Smooth muscle cell (in vitro differentiated cells): ENCODE measurements around the gene GNB4. TPM values are rescaled to one million over a fixed set of nuclear protein-coding genes. Genes with fewer than 3 reads are reported as not detected.

Experiments
- DNase-seq: peaks from one replicate; lab custom pipeline; 2025; ENCODE audit not compliant: unreplicated experiment; lab: John Stamatoyannopoulos, UW
- H2AFZ ChIP-seq: fragments of 200-600 bp; sonication (generic); 2 replicates; pipeline ENCODE4 v1.6.0; 2016; ENCODE audit warnings: antibody characterized with exemption, low read depth, mild to moderate bottlenecking
- H3F3A ChIP-seq: fragments of 200-600 bp; sonication (generic); 2 replicates; pipeline ENCODE4 v1.6.0; 2017; ENCODE audit warnings: antibody characterized with exemption, low read depth
- H3K27ac ChIP-seq: fragments of 200-600 bp; sonication (generic); 2 replicates; pipeline ENCODE4 v1.5.1; 2016; ENCODE audit warnings: low read depth, mild to moderate bottlenecking
- H3K27me3 ChIP-seq: fragments of 200-600 bp; sonication (generic); 2 replicates; pipeline ENCODE4 v1.6.1; 2016; ENCODE audit warnings: low read depth, mild to moderate bottlenecking
- H3K36me3 ChIP-seq: fragments of 200-600 bp; sonication (generic); 2 replicates; pipeline ENCODE4 v1.5.1; 2016; ENCODE audit warnings: low read depth
- H3K4me1 ChIP-seq: fragments of 200-600 bp; sonication (generic); 2 replicates; pipeline ENCODE4 v1.5.1; 2016; ENCODE audit warnings: low read depth
- H3K4me2 ChIP-seq: fragments of 200-600 bp; sonication (generic); 2 replicates; pipeline ENCODE4 v1.6.0; 2016; ENCODE audit warnings: mild to moderate bottlenecking
- H3K4me3 ChIP-seq: fragments of 200-600 bp; sonication (generic); 2 replicates; pipeline ENCODE4 v1.5.1; 2016; ENCODE audit warnings: mild to moderate bottlenecking
- H3K79me2 ChIP-seq: fragments of 200-600 bp; sonication (generic); 2 replicates; pipeline ENCODE4 v1.6.0; 2016; ENCODE audit warnings: low read depth, mild to moderate bottlenecking
- H3K9ac ChIP-seq: fragments of 200-600 bp; sonication (generic); 2 replicates; pipeline ENCODE4 v1.6.0; 2016; ENCODE audit warnings: low read depth
- H3K9me3 ChIP-seq: fragments of 200-600 bp; sonication (generic); replicated peaks from 2 replicates; pipeline ENCODE4 v1.5.1; 2016; ENCODE audit warnings: low read depth
- H4K20me1 ChIP-seq: fragments of 200-600 bp; sonication (generic); 2 replicates; pipeline ENCODE4 v1.6.0; 2016; ENCODE audit warnings: low read depth
- WGBS: methylation state at CpG from one replicate; pipeline ENCODE4 v1.1.7; 2016; ENCODE audit warnings: low lambda C conversion rate; 5-methylcytosine and 5-hydroxymethylcytosine counted together
- polyA plus RNA-seq: library from polyadenylated mRNA; unstranded; fragments of >200 nt; fragmentation: Nextera tagmentation; extraction: Ambion mirVana; gene quantifications from 2 replicates; pipeline ENCODE4 v1.2.1, GENCODE V29; 2016
- small RNA-seq: library from RNA; depleted of rRNA; stranded (forward); fragments of <200 nt; gene quantifications from one replicate; pipeline ENCODE3, GENCODE V24; 2014
- total RNA-seq: library from RNA; depleted of rRNA; stranded (reverse); fragments of >200 nt; gene quantifications from 2 replicates; pipeline ENCODE4 v1.2.3, GENCODE V29; 2014
- TF ChIP-seq, protein P1 (sequence below): fragments of 200-600 bp; sonication (generic); IDR thresholded peaks from 2 replicates; pipeline ENCODE4 v1.5.1; 2017; ENCODE audit warnings: borderline replicate concordance, mild to moderate bottlenecking, antibody characterized with exemption; ENCODE audit not compliant: insufficient read depth, poor library complexity, severe bottlenecking

GNB4 gene
- total and polyA plus RNA-seq, 2 experiments from 2014 or later, result 33.1 to 56.2 TPM

DNA sequence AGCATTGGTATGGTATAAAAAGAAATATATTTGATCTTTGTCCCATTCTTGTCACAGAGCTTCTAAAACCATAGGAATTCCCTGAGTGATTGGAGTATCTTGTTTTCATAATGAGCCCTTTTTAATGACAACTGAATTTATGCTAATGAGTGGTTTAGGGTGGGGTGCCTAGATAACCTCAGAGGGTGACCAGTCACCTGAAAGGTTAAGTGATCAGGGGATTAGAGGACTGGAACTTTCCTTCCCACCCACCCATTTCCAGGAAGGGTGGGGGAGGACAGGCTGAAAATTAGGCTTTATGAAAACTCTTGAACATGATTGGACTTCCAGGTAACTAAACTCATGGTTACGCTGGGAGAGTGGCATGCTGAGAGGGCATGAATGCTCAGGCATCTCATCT is 95.3 kb downstream of the GNB4 start:
- H3K4me3 ChIP-seq, result no peak overlapping the region
- 100% methylated on average over 1 of the region's 1 CpG for WGBS
- DNase-seq, result no peak
- no peak overlapping the region for H3K9ac ChIP-seq
- no peaks in the 10 kb centered on the region for H3K27me3 ChIP-seq
- H3F3A ChIP-seq, result no peaks in the 10 kb centered on the region
- peaks cover 9% of the 10 kb centered on the region for H4K20me1 ChIP-seq
- H3K27ac ChIP-seq, result no peak overlapping the region
- H3K36me3 ChIP-seq, result peaks cover 35% of the 10 kb centered on the region
- TF ChIP-seq, protein P1, sequence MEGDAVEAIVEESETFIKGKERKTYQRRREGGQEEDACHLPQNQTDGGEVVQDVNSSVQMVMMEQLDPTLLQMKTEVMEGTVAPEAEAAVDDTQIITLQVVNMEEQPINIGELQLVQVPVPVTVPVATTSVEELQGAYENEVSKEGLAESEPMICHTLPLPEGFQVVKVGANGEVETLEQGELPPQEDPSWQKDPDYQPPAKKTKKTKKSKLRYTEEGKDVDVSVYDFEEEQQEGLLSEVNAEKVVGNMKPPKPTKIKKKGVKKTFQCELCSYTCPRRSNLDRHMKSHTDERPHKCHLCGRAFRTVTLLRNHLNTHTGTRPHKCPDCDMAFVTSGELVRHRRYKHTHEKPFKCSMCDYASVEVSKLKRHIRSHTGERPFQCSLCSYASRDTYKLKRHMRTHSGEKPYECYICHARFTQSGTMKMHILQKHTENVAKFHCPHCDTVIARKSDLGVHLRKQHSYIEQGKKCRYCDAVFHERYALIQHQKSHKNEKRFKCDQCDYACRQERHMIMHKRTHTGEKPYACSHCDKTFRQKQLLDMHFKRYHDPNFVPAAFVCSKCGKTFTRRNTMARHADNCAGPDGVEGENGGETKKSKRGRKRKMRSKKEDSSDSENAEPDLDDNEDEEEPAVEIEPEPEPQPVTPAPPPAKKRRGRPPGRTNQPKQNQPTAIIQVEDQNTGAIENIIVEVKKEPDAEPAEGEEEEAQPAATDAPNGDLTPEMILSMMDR, result no peak
- H2AFZ ChIP-seq, result no peak overlapping the region
- H3K4me1 ChIP-seq, result no peaks in the 10 kb centered on the region
- no peak overlapping the region for H3K4me2 ChIP-seq
- H3K9me3 ChIP-seq, result no peaks in the 10 kb centered on the region
- peaks cover 15% of the 10 kb centered on the region for H3K79me2 ChIP-seq

DNA sequence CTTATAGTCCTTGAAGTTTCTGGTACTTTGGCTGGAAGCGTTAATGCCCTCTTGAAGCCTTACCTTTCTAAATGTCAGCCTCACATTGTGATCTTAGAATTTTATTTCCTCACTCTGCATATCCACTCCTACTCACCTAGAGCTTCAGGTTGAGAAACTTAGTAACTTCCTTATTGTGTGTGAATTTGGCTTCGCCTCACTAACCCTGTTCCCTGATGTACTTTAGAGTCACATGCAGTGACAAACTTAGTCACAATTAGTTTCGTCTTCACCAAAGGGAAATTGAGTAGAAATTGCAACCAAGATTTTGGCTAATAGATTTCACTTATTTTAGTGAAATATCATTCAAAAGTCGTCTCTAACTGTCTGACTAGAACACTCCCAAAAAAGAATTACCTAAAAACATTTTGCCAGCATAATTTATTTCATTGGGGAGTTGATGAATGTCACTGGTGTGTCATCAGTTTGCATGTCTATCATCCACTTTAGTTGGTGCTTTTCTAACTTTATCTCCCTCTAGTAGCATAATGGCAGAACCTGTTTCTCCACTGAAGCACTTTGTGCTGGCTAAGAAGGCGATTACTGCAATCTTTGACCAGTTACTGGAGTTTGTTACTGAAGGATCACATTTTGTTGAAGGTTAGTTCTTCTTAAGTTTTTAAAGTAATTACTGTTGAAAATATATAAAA is 102.8 kb downstream of the GNB4 start:
- Histone ChIP-seq H3K27ac (peak overlapping the region; percentile 84), H2AFZ (peak overlapping the region; percentile 91), H3K27me3 (no peaks in the 10 kb centered on the region), H3K4me3 (peak overlapping the region; percentile 83), H3K9ac (peak overlapping the region; percentile 85), H3K4me1 (peaks cover 10% of the 10 kb centered on the region), H3K79me2 (peaks cover 47% of the 10 kb centered on the region), H3F3A (peaks cover 4% of the 10 kb centered on the region), H3K4me2 (peak overlapping the region; percentile 91), H4K20me1 (peaks cover 3% of the 10 kb centered on the region), H3K9me3 (no peaks in the 10 kb centered on the region), H3K36me3 (peaks cover 7% of the 10 kb centered on the region)
- 50% methylated on average over 5 of the region's 5 CpGs for WGBS
- no peak for DNase-seq
- TF ChIP-seq, protein P1, result no peak

DNA sequence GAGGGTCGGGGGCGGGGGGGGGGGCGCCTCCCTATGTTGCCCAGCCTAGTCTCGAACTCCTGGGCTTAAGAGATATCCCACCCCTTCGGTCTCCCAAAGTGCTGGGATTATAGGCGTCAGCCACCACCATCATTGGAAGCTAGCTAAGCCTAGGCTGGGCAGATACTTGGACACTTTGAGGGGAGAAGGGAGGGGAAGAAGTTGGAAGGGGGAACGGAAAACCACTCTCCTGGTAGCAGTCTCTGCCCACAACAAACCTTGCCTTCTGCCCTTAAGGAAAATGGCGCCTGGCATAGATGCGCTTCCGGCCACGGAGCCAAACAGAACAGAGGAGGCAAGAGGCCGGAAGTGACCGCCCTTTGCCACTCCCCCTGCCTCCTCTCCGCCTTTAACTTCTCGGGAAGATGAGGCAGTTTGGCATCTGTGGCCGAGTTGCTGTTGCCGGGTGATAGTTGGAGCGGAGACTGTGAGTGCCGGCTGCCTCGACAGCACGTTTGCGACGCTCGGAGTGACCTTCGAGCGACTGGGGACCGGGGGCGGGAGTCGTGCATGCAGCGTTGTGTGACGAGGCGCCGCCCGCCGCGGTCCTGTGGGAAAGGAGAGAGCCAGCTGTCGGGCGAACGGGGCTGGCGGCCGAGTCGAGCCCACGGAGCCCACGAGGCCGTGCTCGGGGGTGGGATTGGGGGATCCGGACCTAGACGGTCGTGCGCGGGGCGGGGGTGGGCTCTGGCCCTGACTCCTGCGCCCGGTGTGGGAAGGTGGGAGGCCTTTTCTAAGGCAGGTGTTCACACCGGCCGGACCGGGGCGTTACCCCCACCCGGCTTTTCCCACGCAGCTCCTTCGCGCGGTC is 103.7 kb downstream of the GNB4 start, which contains the start of gene MFN1:
TSS of gene MFN1 (plus strand) at position 365 of the 850 bp plus-strand sequence. CDS start 1,143 bp downstream, outside the sequence.
- TF ChIP-seq, protein P1, result no peak
- peak; percentile 44 for DNase-seq
- WGBS, result 4% methylated on average over 55 of the region's 63 CpGs

More for the DNA sequence above, 103.7 kb downstream of the GNB4 start, which contains the start of gene MFN1:
- peak within 1 kb of the TSS; percentile 84 for H3K27ac ChIP-seq
- H3K27me3 ChIP-seq, result no peaks in the 10 kb centered on the region
- peak within 1 kb of the TSS; percentile 83 for H3K4me3 ChIP-seq
- H3F3A ChIP-seq, result peaks cover 4% of the 10 kb centered on the region
- peak within 1 kb of the TSS; percentile 85 for H3K9ac ChIP-seq
- H3K4me1 ChIP-seq, result peaks cover 10% of the 10 kb centered on the region
- peaks cover 45% of the 10 kb centered on the region for H3K79me2 ChIP-seq
- H4K20me1 ChIP-seq, result peaks cover 3% of the 10 kb centered on the region
- peak within 1 kb of the TSS; percentile 91 for H3K4me2 ChIP-seq
- peak within 1 kb of the TSS; percentile 91 for H2AFZ ChIP-seq
- H3K9me3 ChIP-seq, result no peaks in the 10 kb centered on the region
- H3K36me3 ChIP-seq, result peaks cover 6% of the 10 kb centered on the region

Small RNA genes lying within 50 kb of the gene (small RNA-seq; reads per million reads assigned to genes)
- not detected for gene AC007620.1

Other genes with a start within 250 kb of the GNB4 start
- gene KCNMB3, start 200.4 kb downstream of the GNB4 start, total RNA-seq, result 0.49 and 2.3 TPM in 2 replicates
- gene KCNMB3, start 200.4 kb downstream of the GNB4 start, polyA plus RNA-seq, result 1.9 TPM in 1 of 2 replicates, not detected in the other
- 40.4 and 63.3 TPM in 2 replicates for gene ZNF639, start 128.4 kb downstream of the GNB4 start, total RNA-seq
- gene ZNF639, start 128.4 kb downstream of the GNB4 start, polyA plus RNA-seq, result 26.8 and 28.5 TPM in 2 replicates
- 46.4 and 59.1 TPM in 2 replicates for gene MFN1, start 103.8 kb downstream of the GNB4 start, total RNA-seq
- 14.6 and 20.2 TPM in 2 replicates for gene MFN1, start 103.8 kb downstream of the GNB4 start, polyA plus RNA-seq
- 62.1 and 66.5 TPM in 2 replicates for gene ACTL6A, start 111.5 kb upstream of the GNB4 start, total RNA-seq
- 75.0 and 76.6 TPM in 2 replicates for gene ACTL6A, start 111.5 kb upstream of the GNB4 start, polyA plus RNA-seq
- 66.2 and 79.7 TPM in 2 replicates for gene MRPL47, start 153.2 kb upstream of the GNB4 start, total RNA-seq
- 85.8 and 98.9 TPM in 2 replicates for gene MRPL47, start 153.2 kb upstream of the GNB4 start, polyA plus RNA-seq
- 168 and 171 TPM in 2 replicates for gene NDUFB5, start 153.3 kb upstream of the GNB4 start, total RNA-seq
- gene NDUFB5, start 153.3 kb upstream of the GNB4 start, polyA plus RNA-seq, result 109 and 115 TPM in 2 replicates
- 2.0 and 2.6 TPM in 2 replicates for gene USP13, start 201.6 kb upstream of the GNB4 start, total RNA-seq
- gene USP13, start 201.6 kb upstream of the GNB4 start, polyA plus RNA-seq, result 2.9 and 3.2 TPM in 2 replicates